HG02678 (cell line): ENCODE measurements around the gene PAEP.

Experiments
- ATAC-seq: cut with Tn5 transposase; IDR thresholded peaks from one replicate; pipeline ENCODE4 v1.9.1; 2021; ENCODE audit warnings: mild to moderate bottlenecking, moderate library complexity; ENCODE audit not compliant: unreplicated experiment

PAEP gene

GRCh38 chr9:135590486-135591079 lies 29.0 kb downstream of the PAEP start:
- ATAC-seq: no peak

- no peak for ATAC-seq
Measured at GRCh38 chr9:135591506-135592330, 30.2 kb downstream of the PAEP start.

GRCh38 chr9:135592331-135592590 lies 30.7 kb downstream of the PAEP start:
- no peak for ATAC-seq

GRCh38 chr9:135592625-135593024 lies 31.1 kb downstream of the PAEP start:
- ATAC-seq: no peak

- no peak for ATAC-seq
Measured at GRCh38 chr9:135596211-135596610, 34.7 kb downstream of the PAEP start.

GRCh38 chr9:135600296-135600817 lies 38.8 kb downstream of the PAEP start:
- no peak for ATAC-seq

GRCh38 chr9:135601988-135602387 lies 40.4 kb downstream of the PAEP start:
- no peak for ATAC-seq

- no peak for ATAC-seq
Measured at GRCh38 chr9:135602789-135603481, 41.4 kb downstream of the PAEP start.

GRCh38 chr9:135604437-135605237 lies 43.1 kb downstream of the PAEP start:
- no peak for ATAC-seq

- no peak for ATAC-seq
Measured at GRCh38 chr9:135605238-135605781, 43.8 kb downstream of the PAEP start.

- ATAC-seq: no peak
Measured at GRCh38 chr9:135606885-135607259, 45.3 kb downstream of the PAEP start.

- ATAC-seq: no peak
Measured at GRCh38 chr9:135607401-135608293, 46.1 kb downstream of the PAEP start.

GRCh38 chr9:135608294-135608998 lies 46.9 kb downstream of the PAEP start:
- ATAC-seq: no peak

- ATAC-seq: no peak
Measured at GRCh38 chr9:135608999-135609317, 47.4 kb downstream of the PAEP start.

GRCh38 chr9:135609366-135609955 lies 47.9 kb downstream of the PAEP start:
- ATAC-seq: no peak

GRCh38 chr9:135610290-135611141 lies 49.0 kb downstream of the PAEP start:
- no peak for ATAC-seq

- no peak for ATAC-seq
Measured at GRCh38 chr9:135611142-135611874, 49.8 kb downstream of the PAEP start.

GRCh38 chr9:135611875-135612209 lies 50.3 kb downstream of the PAEP start:
- no peak for ATAC-seq
